D721Med (cell line): Measurements from ENCODE around the gene LSS.
"Not testable (repeated sequence)": the region's sequence is repeated elsewhere in the genome, so short reads cannot be mapped to it uniquely, and the experiment has no call there.

ENCODE experiments used
- DNase-seq: peaks from one replicate; pipeline ENCODE4 v3.0.0; 2011; ENCODE audit warnings: low spot score; ENCODE audit not compliant: insufficient read length
- FAIRE-seq: peaks from 2 replicates; lab custom pipeline; 2011; peaks lifted over from hg19 to GRCh38; lab: Jason Lieb, UNC
- CTCF ChIP-seq: IDR thresholded peaks from 2 replicates; pipeline ENCODE4 v1.5.1; 2012; ENCODE audit warnings: mild to moderate bottlenecking, control low read depth; ENCODE audit not compliant: insufficient read depth; ENCODE audit errors: missing control alignments

Gene LSS

DNA sequence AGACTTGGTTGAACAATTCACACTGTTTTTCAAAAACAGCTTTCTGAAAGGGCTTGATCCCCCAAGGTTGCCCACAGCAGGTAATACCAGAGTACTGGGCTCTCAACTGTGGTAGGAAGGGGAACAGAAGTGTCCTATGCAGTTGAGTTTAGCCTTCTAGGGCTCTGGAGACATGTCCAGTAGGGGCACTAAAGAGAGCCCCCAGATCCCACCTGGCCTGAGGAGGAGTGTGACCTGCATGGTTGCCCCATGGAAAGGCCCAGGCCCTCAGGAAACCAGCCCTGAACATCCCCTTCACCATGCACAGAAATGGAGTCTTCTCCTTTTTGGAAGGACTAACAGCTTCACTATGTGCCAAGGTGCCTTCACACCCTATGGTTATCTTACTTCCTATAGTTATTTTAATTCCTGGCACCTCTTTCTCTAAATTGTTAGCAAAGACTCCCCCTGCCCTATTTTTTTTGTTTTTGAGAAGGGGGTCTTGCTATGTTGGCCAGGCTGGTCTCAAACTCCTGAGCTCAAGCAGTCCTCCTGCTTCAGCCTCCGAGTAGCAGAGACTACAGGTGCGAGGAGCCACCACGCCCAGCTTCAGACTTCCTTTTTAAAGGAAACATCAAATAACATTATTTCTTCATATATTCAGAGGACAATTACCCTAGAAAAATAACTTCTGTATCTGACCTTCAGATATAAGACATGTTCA lies 16.8 kb upstream of the LSS start:
- TF ChIP-seq CTCF: no peak
- no peak for DNase-seq
- FAIRE-seq: no peak

DNA sequence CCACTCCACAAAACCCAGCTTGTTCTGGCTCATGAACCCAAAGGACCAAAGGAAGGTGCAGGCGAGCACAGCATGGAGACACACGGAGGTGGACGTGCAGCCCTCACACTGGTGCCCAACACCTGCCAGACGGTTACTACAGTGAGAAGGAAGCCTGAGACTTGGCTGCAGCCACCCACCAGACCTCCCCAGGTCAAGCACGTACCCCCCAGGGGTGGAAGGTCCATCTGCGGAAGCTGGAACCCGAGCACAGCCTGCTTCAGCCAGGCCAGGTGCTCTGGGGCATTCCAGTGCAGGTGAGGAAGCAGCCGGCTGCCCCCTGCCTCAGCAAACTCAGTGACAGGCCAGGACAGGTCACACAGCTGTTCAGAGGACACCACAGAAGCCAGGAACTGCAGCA lies 16.0 kb upstream of the LSS start:
- no peak for TF ChIP-seq CTCF
- DNase-seq (no peak), FAIRE-seq (no peak)

- DNase-seq (no peak), FAIRE-seq (no peak)
- no peak for TF ChIP-seq CTCF
Measured at GRCh38 chr21:46243960-46244361, 15.4 kb upstream of the LSS start.

DNA sequence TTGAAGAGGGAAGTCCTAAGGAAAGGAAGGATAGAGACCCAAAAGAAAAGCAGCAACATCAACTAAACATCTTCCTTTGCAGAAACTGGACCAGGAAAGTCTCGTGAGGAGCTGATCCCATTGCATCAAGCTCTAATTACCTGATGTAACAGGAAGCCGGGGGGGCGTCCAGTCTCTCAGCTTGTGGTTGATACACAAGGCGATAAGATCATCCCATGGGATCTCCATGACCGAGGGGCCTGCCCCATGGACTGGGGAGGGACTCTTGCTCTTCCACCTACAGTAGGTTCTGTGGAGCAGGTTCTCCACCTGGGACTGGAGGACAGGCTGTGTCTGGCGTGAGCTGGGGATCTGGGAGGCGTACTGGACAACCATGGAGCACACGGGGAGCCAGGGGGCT lies 14.8 kb upstream of the LSS start:
- FAIRE-seq (no peak), DNase-seq (no peak)
- no peak for TF ChIP-seq CTCF

- peak; percentile 51 for FAIRE-seq
- DNase-seq: not testable (repeated sequence)
Measured at GRCh38 chr21:46241577-46241976, 13.0 kb upstream of the LSS start.

- FAIRE-seq (no peak), DNase-seq (no peak)
- no peak for TF ChIP-seq CTCF
Measured at GRCh38 chr21:46239817-46240325, 11.3 kb upstream of the LSS start.

GRCh38 chr21:46237474-46237873 lies 8.9 kb upstream of the LSS start:
- TF ChIP-seq CTCF: no peak
- FAIRE-seq (no peak), DNase-seq (no peak)
